GM13976 (cell line): ENCODE data around the gene TSC2.

Experiments used
- DNase-seq: peaks from one replicate; pipeline ENCODE4 v3.0.0; 2012; ENCODE audit warnings: low spot score
- in situ Hi-C: fragments of 300-500 bp; cut with MboI; formaldehyde crosslinking; loops from one replicate; pipeline ENCODE4 v1.12.0; 2022; ENCODE audit warnings: low sequenced_read_pairs, mixed read lengths, inconsistent platforms; ENCODE audit not compliant: unreplicated experiment
- TF ChIP-seq, protein P1 (sequence below): IDR thresholded peaks from 2 replicates; pipeline ENCODE4 v1.5.1; 2012; ENCODE audit warnings: borderline replicate concordance, mild to moderate bottlenecking; ENCODE audit not compliant: insufficient read depth; ENCODE audit errors: extremely low read depth, missing control alignments, control extremely low read depth

The TSC2 gene

GRCh38 chr16:2045965-2046892, 1.6 kb upstream of the TSC2 start:
- TF ChIP-seq, protein P1, sequence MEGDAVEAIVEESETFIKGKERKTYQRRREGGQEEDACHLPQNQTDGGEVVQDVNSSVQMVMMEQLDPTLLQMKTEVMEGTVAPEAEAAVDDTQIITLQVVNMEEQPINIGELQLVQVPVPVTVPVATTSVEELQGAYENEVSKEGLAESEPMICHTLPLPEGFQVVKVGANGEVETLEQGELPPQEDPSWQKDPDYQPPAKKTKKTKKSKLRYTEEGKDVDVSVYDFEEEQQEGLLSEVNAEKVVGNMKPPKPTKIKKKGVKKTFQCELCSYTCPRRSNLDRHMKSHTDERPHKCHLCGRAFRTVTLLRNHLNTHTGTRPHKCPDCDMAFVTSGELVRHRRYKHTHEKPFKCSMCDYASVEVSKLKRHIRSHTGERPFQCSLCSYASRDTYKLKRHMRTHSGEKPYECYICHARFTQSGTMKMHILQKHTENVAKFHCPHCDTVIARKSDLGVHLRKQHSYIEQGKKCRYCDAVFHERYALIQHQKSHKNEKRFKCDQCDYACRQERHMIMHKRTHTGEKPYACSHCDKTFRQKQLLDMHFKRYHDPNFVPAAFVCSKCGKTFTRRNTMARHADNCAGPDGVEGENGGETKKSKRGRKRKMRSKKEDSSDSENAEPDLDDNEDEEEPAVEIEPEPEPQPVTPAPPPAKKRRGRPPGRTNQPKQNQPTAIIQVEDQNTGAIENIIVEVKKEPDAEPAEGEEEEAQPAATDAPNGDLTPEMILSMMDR, result no peak
- DNase-seq, result no peak
- in situ Hi-C loops, result no loop called here

DNA sequence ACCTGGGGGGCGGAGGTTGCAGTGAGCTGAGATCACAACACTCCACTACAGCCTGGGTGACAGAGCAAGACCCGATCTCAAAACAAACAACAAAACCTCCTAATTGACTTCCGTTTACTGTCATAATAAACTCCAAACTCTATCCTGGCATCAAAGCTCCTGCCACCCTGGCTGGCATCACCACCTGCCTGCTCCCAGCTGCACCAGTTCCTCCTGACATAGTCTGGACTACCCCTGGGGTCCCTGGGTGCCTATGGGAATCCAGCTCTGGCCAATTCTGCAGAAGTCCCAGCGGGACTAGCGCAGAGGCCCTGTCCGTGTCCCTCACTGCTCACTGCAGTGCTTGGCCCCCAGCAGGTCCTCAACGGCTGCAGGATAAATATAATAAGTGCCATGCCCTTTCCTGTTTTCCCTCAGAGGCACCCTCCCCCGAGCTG, 874 bp upstream of the TSC2 start:
- TF ChIP-seq, protein P1, result no peak
- no peak for DNase-seq
- in situ Hi-C loops, result no loop called here

- DNase-seq, result no peak
- TF ChIP-seq, protein P1, result no peak
Observed at GRCh38 chr16:2048116-2048543, 345 bp downstream of the TSC2 start.

GRCh38 chr16:2053211-2053610, 5.4 kb downstream of the TSC2 start:
- TF ChIP-seq, protein P1, result no peak

More at GRCh38 chr16:2048116-2048543, 345 bp downstream of the TSC2 start:
- in situ Hi-C loops, result no loop called here

DNA sequence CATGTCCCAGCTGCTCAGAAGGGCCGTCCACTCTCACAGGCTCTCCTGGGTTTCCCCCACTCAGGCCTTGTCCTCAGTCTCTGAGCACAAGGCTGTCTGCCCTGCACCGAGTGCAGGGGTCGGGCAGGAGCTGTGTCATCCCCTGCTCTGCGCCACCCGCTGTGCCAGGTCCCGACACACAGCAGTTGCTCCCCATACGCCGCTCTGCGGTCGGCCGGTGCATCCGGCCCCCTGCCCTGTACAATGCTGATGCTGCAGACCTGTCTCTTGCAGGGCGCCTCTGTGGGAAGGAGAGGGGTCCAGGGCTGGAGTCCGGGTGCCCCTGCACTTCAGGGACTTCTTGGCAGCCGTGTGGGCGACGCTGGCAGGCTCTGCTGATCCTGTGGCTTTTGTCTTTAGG, 6.1 kb downstream of the TSC2 start:
- DNase-seq, result no peak
- in situ Hi-C loops, result no loop called here
- TF ChIP-seq, protein P1, result no peak

More at GRCh38 chr16:2053211-2053610, 5.4 kb downstream of the TSC2 start:
- in situ Hi-C loops, result no loop called here
- no peak for DNase-seq

- TF ChIP-seq, protein P1, result no peak
- in situ Hi-C loops, result no loop called here
- DNase-seq, result no peak
Observed at GRCh38 chr16:2054543-2055245, 6.9 kb downstream of the TSC2 start.
